Hepatic stellate cell (primary cell): ENCODE measurements around the gene ST6GALNAC3.
A peak's percentile ranks its signal among the peaks of the same experiment; 100 is the strongest.
"Not testable (repeated sequence)": the region's sequence is repeated elsewhere in the genome, so short reads cannot be mapped to it uniquely, and the experiment has no call there.

Experiments used
- DNase-seq: peaks from one replicate; pipeline ENCODE4 v3.0.0; 2011; ENCODE audit warnings: low spot score

The ST6GALNAC3 gene

GRCh38 chr1:76074321-76075187 lies at the start of gene ST6GALNAC3:
Gene ST6GALNAC3 (plus strand): TSS chr1:76074746.
- DNase-seq, result peak; percentile 43

GRCh38 chr1:76027341-76027740 lies 47.2 kb upstream of the ST6GALNAC3 start:
- DNase-seq, result no peak

GRCh38 chr1:76029331-76029730 lies 45.2 kb upstream of the ST6GALNAC3 start:
- DNase-seq, result no peak

GRCh38 chr1:76031496-76031895 lies 43.0 kb upstream of the ST6GALNAC3 start:
- DNase-seq, result no peak

GRCh38 chr1:76033800-76034475 lies 40.6 kb upstream of the ST6GALNAC3 start:
- DNase-seq, result no peak

- no peak for DNase-seq
Measured at GRCh38 chr1:76035053-76035452, 39.5 kb upstream of the ST6GALNAC3 start.

GRCh38 chr1:76037324-76037723 lies 37.2 kb upstream of the ST6GALNAC3 start:
- DNase-seq, result no peak

- no peak for DNase-seq
Measured at GRCh38 chr1:76038287-76039004, 36.1 kb upstream of the ST6GALNAC3 start.

- DNase-seq, result no peak
Measured at GRCh38 chr1:76046149-76046548, 28.4 kb upstream of the ST6GALNAC3 start.

- no peak for DNase-seq
Measured at GRCh38 chr1:76048219-76048618, 26.3 kb upstream of the ST6GALNAC3 start.

GRCh38 chr1:76048926-76049325 lies 25.6 kb upstream of the ST6GALNAC3 start:
- DNase-seq, result no peak

GRCh38 chr1:76049498-76049897 lies 25.0 kb upstream of the ST6GALNAC3 start:
- no peak for DNase-seq

- not testable (repeated sequence) for DNase-seq
Measured at GRCh38 chr1:76050073-76050472, 24.5 kb upstream of the ST6GALNAC3 start.

GRCh38 chr1:76053021-76053420 lies 21.5 kb upstream of the ST6GALNAC3 start:
- no peak for DNase-seq

- no peak for DNase-seq
Measured at GRCh38 chr1:76054359-76054758, 20.2 kb upstream of the ST6GALNAC3 start.

GRCh38 chr1:76055987-76056386 lies 18.6 kb upstream of the ST6GALNAC3 start:
- DNase-seq, result no peak

GRCh38 chr1:76059451-76059850 lies 15.1 kb upstream of the ST6GALNAC3 start:
- DNase-seq, result no peak

GRCh38 chr1:76065270-76065669 lies 9.3 kb upstream of the ST6GALNAC3 start:
- DNase-seq, result no peak

GRCh38 chr1:76066394-76066793 lies 8.2 kb upstream of the ST6GALNAC3 start:
- peak; percentile 16 for DNase-seq

GRCh38 chr1:76068542-76068941 lies 6.0 kb upstream of the ST6GALNAC3 start:
- DNase-seq, result peak; percentile 12

- DNase-seq, result no peak
Measured at GRCh38 chr1:76068953-76069561, 5.5 kb upstream of the ST6GALNAC3 start.

GRCh38 chr1:76070538-76070937 lies 4.0 kb upstream of the ST6GALNAC3 start:
- DNase-seq, result peak; percentile 16
